HCT116 (cell line): Measurements from ENCODE around the gene SPON1. TPM values are rescaled to one million over a fixed set of nuclear protein-coding genes. Genes with fewer than 3 reads are reported as not detected.
A peak's percentile ranks its signal among the peaks of the same experiment; 100 is the strongest.
"Not testable (repeated sequence)": the region's sequence is repeated elsewhere in the genome, so short reads cannot be mapped to it uniquely, and the experiment has no call there.

ENCODE experiments used
- ATAC-seq: fragments of 200-7000 bp; cut with Tn5 transposase; 2 replicates; pipeline ENCODE4 v1.9.1; 2020; ENCODE audit warnings: mild to moderate bottlenecking, moderate library complexity
- BruUV-seq: library from RNA; stranded (reverse); fragments of 400-500 nt; replicated peaks from 2 replicates; lab custom pipeline; 2021; lab: Mats Ljungman, UMichigan
- CTCF ChIA-PET: fragments of 300-600 bp; sonication (Branson Sonifier 250); formaldehyde crosslinking; loops from one replicate; lab custom pipeline; 2021; ENCODE audit warnings: antibody characterized with exemption; lab: Charles Lee
- POLR2A ChIA-PET: fragments of 300-600, 350-600 bp; sonication (Branson Sonifier 250); formaldehyde crosslinking; loops from one replicate; lab custom pipeline; 2021; ENCODE audit warnings: antibody characterized with exemption; lab: Charles Lee
- RAD21 ChIA-PET, 2 experiments: fragments of 300-600 bp; sonication (Branson Sonifier 250); formaldehyde crosslinking; loops; one replicate each; lab custom pipeline; 2023; ENCODE audit warnings: low total read pairs in 2 of 2; ENCODE audit not compliant: uncharacterized antibody in 2 of 2, unreplicated experiment in 2 of 2, low non-redundant PET in 1 of 2; lab: Charles Lee
- DNase-seq: peaks from one replicate; pipeline ENCODE4 v3.0.0-alpha.2; 2010; ENCODE audit warnings: low read depth, low spot score
- H2AFZ ChIP-seq: fragments of 200-600 bp; shearing (Covaris generic), sonication (generic); 2 replicates; pipeline ENCODE4 v1.6.1; 2017; ENCODE audit warnings: low read depth, mixed run types, mixed read lengths, antibody characterized with exemption, low read length; ENCODE audit not compliant: poor library complexity, severe bottlenecking
- H3K27ac ChIP-seq: 2 replicates; pipeline ENCODE4 v1.5.1; 2012; ENCODE audit warnings: low read depth, low read length
- H3K27me3 ChIP-seq: fragments of 200-600 bp; sonication (generic); 2 replicates; pipeline ENCODE4 v1.6.1; 2016; ENCODE audit warnings: mixed run types, low read length, mixed read lengths; ENCODE audit not compliant: insufficient read depth
- H3K36me3 ChIP-seq, 2 experiments: fragments of 200-500 bp in 1 of 2; fragments of 200-600 bp in 1 of 2; sonication (Bioruptor generic) in 1 of 2; sonication (generic) in 1 of 2; 2 replicates each; pipeline versions ENCODE4 v1.5.1 to v1.6.1; 2014 to 2016; ENCODE audit warnings: low read length in 2 of 2, inconsistent platforms in 1 of 2, mixed read lengths in 1 of 2, mixed run types in 1 of 2; ENCODE audit not compliant: insufficient read depth in 2 of 2, control insufficient read depth in 1 of 2
- H3K4me1 ChIP-seq, 2 experiments: fragments of 200-600 bp in 1 of 2; sonication (generic) in 1 of 2; 2 replicates each; pipeline versions ENCODE4 v1.5.1 to v1.6.1; 2012 to 2017; ENCODE audit warnings: low read length in 2 of 2, inconsistent platforms in 1 of 2, mild to moderate bottlenecking in 1 of 2, mixed read lengths in 1 of 2, mixed run types in 1 of 2, moderate library complexity in 1 of 2; ENCODE audit not compliant: insufficient read depth in 2 of 2, control insufficient read depth in 1 of 2
- H3K4me2 ChIP-seq: fragments of 200-600 bp; sonication (generic); 2 replicates; pipeline ENCODE4 v1.6.1; 2017; ENCODE audit warnings: mixed run types, low read length, mixed read lengths
- H3K4me3 ChIP-seq, 2 experiments: fragments of 200-600 bp in 1 of 2; sonication (generic) in 1 of 2; replicated peaks in 1 of 2; 2 replicates each; pipeline ENCODE4 v1.5.1; 2011 to 2016; ENCODE audit warnings: low read length in 2 of 2, control low read depth in 1 of 2, low read depth in 1 of 2, mild to moderate bottlenecking in 1 of 2, mixed read lengths in 1 of 2, mixed run types in 1 of 2
- H3K79me2 ChIP-seq: fragments of 200-600 bp; sonication (generic); 2 replicates; pipeline ENCODE4 v1.6.1; 2017; ENCODE audit warnings: mild to moderate bottlenecking, mixed run types, low read length, moderate library complexity, mixed read lengths; ENCODE audit not compliant: insufficient read depth
- H3K9ac ChIP-seq: fragments of 200-600 bp; sonication (generic); 2 replicates; pipeline ENCODE4 v1.6.1; 2016; ENCODE audit warnings: low read length, mixed read lengths
- H3K9me2 ChIP-seq: fragments of 200-600 bp; sonication (generic), shearing (Covaris generic); 2 replicates; pipeline ENCODE4 v1.6.1; 2017; ENCODE audit warnings: mixed run types, mild to moderate bottlenecking, moderate library complexity; ENCODE audit not compliant: insufficient read depth
- H3K9me3 ChIP-seq, 2 experiments: fragments of 200-500 bp in 1 of 2; fragments of 200-600 bp in 1 of 2; sonication (Bioruptor generic) in 1 of 2; sonication (generic) in 1 of 2; 2 replicates each; pipeline ENCODE4 v1.6.1; 2014 to 2017; ENCODE audit warnings: low read length in 2 of 2, mixed read lengths in 2 of 2, inconsistent platforms in 1 of 2, low read depth in 1 of 2, mild to moderate bottlenecking in 1 of 2, mixed run types in 1 of 2, moderate library complexity in 1 of 2; ENCODE audit not compliant: control insufficient read depth in 1 of 2, insufficient read depth in 1 of 2
- H4K20me1 ChIP-seq: fragments of 200-600 bp; sonication (generic), shearing (Covaris generic); 2 replicates; pipeline ENCODE4 v1.6.1; 2017; ENCODE audit warnings: mixed run types, mild to moderate bottlenecking, moderate library complexity; ENCODE audit not compliant: insufficient read depth
- FOSL1 ChIP-seq: IDR thresholded peaks from 2 replicates; pipeline ENCODE4 v1.6.1; 2012; ENCODE audit warnings: low read depth
- JUND ChIP-seq: IDR thresholded peaks from 2 replicates; pipeline ENCODE4 v1.6.1; 2012
- SIN3A ChIP-seq: IDR thresholded peaks from 2 replicates; pipeline ENCODE4 v1.6.1; 2012; ENCODE audit warnings: low read depth
- TCF7L2 ChIP-seq: IDR thresholded peaks from 2 replicates; pipeline ENCODE4 v1.7.0; 2011; ENCODE audit warnings: borderline replicate concordance, inconsistent platforms; ENCODE audit not compliant: insufficient read depth, insufficient read length; ENCODE audit errors: extremely low read depth
- ZNF274 ChIP-seq: fragments of 200-500 bp; sonication (Bioruptor generic); IDR thresholded peaks from 2 replicates; pipeline ENCODE4 v1.6.1; 2014; ENCODE audit warnings: mild to moderate bottlenecking, low read depth, low read length, inconsistent platforms
- intact Hi-C: fragments of 100-400 bp; cut with micrococcal nuclease; formaldehyde crosslinking; loops from 2 replicates; pipeline ENCODE4 v1.10.0; 2022
- total RNA-seq: library from RNA; stranded (reverse); gene quantifications from one replicate; pipeline ENCODE4 v1.2.1, GENCODE V29; 2021; ENCODE audit not compliant: unreplicated experiment

The SPON1 gene
- total RNA-seq, 1 experiment from 2014 or later: 0.17 TPM

DNA sequence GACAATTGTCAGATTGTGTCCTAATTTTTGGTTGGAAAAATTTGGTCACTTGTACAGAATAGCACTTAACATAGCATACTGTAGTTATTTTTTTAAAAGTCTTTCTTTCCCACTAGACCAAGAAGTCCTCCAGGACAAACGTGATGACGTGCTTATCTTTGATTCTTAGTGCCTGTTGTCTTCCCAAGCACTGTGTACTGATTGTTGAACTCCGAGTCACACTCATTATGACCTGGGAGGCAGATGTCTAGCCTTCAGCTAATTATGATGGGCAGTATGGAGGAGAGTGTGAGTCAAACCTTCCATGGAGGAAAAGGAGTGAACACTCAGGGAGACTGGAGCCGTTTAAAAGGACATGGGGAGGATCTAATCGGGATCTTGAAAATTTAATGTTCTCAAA lies 119.8 kb downstream of the SPON1 start:
- Histone ChIP-seq H3K9ac (no peak overlapping the region), H2AFZ (no peak overlapping the region), H3K4me3 (no peak overlapping the region), H3K36me3 (no peaks in the 10 kb centered on the region)
- POLR2A ChIA-PET: no interaction called here
- ATAC-seq: no peak
- TF ChIP-seq FOSL1: 0 out of 2 replicates have a peak, but pooled peaks have one; percentile 25
- TF ChIP-seq SIN3A: no peak
- no peak for TF ChIP-seq TCF7L2
- TF ChIP-seq ZNF274: no peak
- 0 out of 2 replicates have a peak, but pooled peaks have one; percentile 13 for TF ChIP-seq JUND
- TF ChIP-seq, all 23 proteins: peak for 2
- no peak for DNase-seq
- Histone ChIP-seq H3K9me2 (no peaks in the 10 kb centered on the region), H3K4me1 (no peaks in the 10 kb centered on the region), H3K4me2 (no peak overlapping the region), H3K27ac (no peak overlapping the region), H3K27me3 (peaks cover 33% of the 10 kb centered on the region), H4K20me1 (no peaks in the 10 kb centered on the region), H3K9me3 (no peaks in the 10 kb centered on the region), H3K79me2 (no peaks in the 10 kb centered on the region)
- ChIA-PET CTCF (no interaction called here), RAD21 (no interaction called here)
- BruUV-seq: no TSS peak
- intact Hi-C loops: no loop called here

DNA sequence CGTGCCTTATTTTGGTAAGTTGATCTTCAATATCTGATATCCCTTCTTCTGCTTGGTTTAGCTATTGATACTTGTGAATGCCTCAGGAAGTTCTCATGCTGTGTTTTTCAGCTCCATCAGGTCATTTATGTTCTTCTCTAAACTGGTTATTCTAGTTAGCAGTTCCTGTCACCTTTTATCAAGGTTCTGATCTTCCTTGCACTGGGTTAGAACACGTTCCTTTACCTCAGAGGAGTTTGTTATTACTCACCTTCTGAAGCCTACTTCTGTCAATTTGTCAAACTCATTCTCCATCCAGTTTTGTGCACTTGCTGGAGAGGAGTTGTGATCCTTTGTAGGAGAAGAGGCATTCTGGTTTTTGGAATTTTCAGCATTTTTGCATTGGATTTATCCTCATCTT lies 126.3 kb downstream of the SPON1 start:
- intact Hi-C loops, H2AFZ ChIP-seq, H3K9me2 ChIP-seq, POLR2A ChIA-PET, H3K9me3 ChIP-seq, H4K20me1 ChIP-seq, RAD21 ChIA-PET, H3K4me2 ChIP-seq, H3K4me1 ChIP-seq, BruUV-seq, CTCF ChIA-PET, H3K36me3 ChIP-seq, DNase-seq, ATAC-seq, H3K9ac ChIP-seq, H3K4me3 ChIP-seq, H3K79me2 ChIP-seq, H3K27ac ChIP-seq: not testable (repeated sequence)
- H3K27me3 ChIP-seq: peaks cover 28% of the 10 kb centered on the region
